Activated CD4-positive, alpha-beta memory T cell treated with anti-CD3 and anti-CD28 coated beads, Interleukin-2, amount 10 ng/mL, durations not matched to agents 7 days and 5 days (primary cell): ENCODE measurements around the gene MAST4. TPM values are rescaled to one million over a fixed set of nuclear protein-coding genes. Genes with fewer than 3 reads are reported as not detected.

Source experiments
- CTCF ChIA-PET: fragments of 350-600 bp; sonication (Branson Sonifier 250); formaldehyde crosslinking; loops from one replicate; lab custom pipeline; 2021; ENCODE audit warnings: antibody characterized with exemption, inconsistent platforms; lab: Charles Lee
- POLR2A ChIA-PET: fragments of 350-600 bp; sonication (Branson Sonifier 250); formaldehyde crosslinking; loops from one replicate; lab custom pipeline; 2021; ENCODE audit warnings: antibody characterized with exemption; lab: Charles Lee
- DNase-seq: peaks from one replicate; pipeline ENCODE4 v3.0.0-alpha.2; 2020
- H3K27ac Mint-ChIP-seq: one replicate; pipeline ENCODE4 v1.8.0; 2021; ENCODE audit warnings: mild to moderate bottlenecking, mixed read lengths
- H3K27me3 Mint-ChIP-seq: one replicate; pipeline ENCODE4 v1.8.0; 2021; ENCODE audit warnings: mixed read lengths
- H3K36me3 Mint-ChIP-seq: one replicate; pipeline ENCODE4 v1.8.0; 2021; ENCODE audit warnings: low read depth, mixed read lengths
- H3K4me1 Mint-ChIP-seq: one replicate; pipeline ENCODE4 v1.8.0; 2021; ENCODE audit warnings: mixed read lengths
- H3K4me3 Mint-ChIP-seq: one replicate; pipeline ENCODE4 v1.8.0; 2021; ENCODE audit warnings: mild to moderate bottlenecking, mixed read lengths
- H3K9me3 Mint-ChIP-seq: one replicate; pipeline ENCODE4 v1.8.0; 2021; ENCODE audit warnings: mixed read lengths
- total RNA-seq, 2 experiments: library from RNA; stranded (reverse); gene quantifications; one replicate each; pipeline ENCODE4 v1.2.3, GENCODE V29; 2021

Gene MAST4
- total RNA-seq, 2 experiments from 2014 or later: 38.0 to 38.3 TPM

- peaks cover 37% of the 10 kb centered on the region for H3K36me3 Mint-ChIP-seq
- ChIA-PET CTCF (interaction anchor here (0.9 to 3.9 kb wide), 2 partner anchors 14 to 25 kb away, joined by 3 to 24 read pairs; no protein-coding TSS in a partner anchor), POLR2A (interaction anchor here (0.9 to 10.1 kb wide), 5 partner anchors 17 to 40 kb away, joined by 3 to 160 read pairs (median 3); no protein-coding TSS in a partner anchor)
- no peak for DNase-seq
- H3K9me3 Mint-ChIP-seq: peaks cover 27% of the 10 kb centered on the region
- no peaks in the 10 kb centered on the region for H3K27me3 Mint-ChIP-seq
- peak overlapping the region; percentile 77 for H3K27ac Mint-ChIP-seq
- H3K4me3 Mint-ChIP-seq: peak overlapping the region; percentile 6
- H3K4me1 Mint-ChIP-seq: peaks cover 53% of the 10 kb centered on the region
Observed at GRCh38 chr5:67181648-67182221, 585.5 kb downstream of the MAST4 start.

- Mint-ChIP-seq H3K36me3 (peaks cover 31% of the 10 kb centered on the region), H3K27ac (peak overlapping the region; percentile 77), H3K4me1 (peaks cover 53% of the 10 kb centered on the region), H3K4me3 (peak overlapping the region; percentile 34), H3K9me3 (peaks cover 21% of the 10 kb centered on the region), H3K27me3 (no peaks in the 10 kb centered on the region)
- DNase-seq: no peak
- ChIA-PET CTCF (interaction anchor here (1.2 kb wide), 1 partner anchor 16 kb away, joined by 3 read pairs; no protein-coding TSS in a partner anchor), POLR2A (interaction anchor here (1.0 to 10.1 kb wide), 4 partner anchors 18 to 39 kb away, joined by 3 to 160 read pairs (median 26); no protein-coding TSS in a partner anchor)
Observed at GRCh38 chr5:67182301-67182790, 586.2 kb downstream of the MAST4 start.

- ChIA-PET POLR2A (interaction anchor here (6.4 to 10.1 kb wide), 2 partner anchors 19 to 23 kb away, joined by 49 to 160 read pairs; no protein-coding TSS in a partner anchor), CTCF (interaction anchor here (1.0 kb wide), 1 partner anchor 25 kb away, joined by 3 read pairs; no protein-coding TSS in a partner anchor)
- H3K9me3 Mint-ChIP-seq: peaks cover 12% of the 10 kb centered on the region
- H3K36me3 Mint-ChIP-seq: peaks cover 24% of the 10 kb centered on the region
- H3K4me1 Mint-ChIP-seq: peaks cover 57% of the 10 kb centered on the region
- no peak overlapping the region for H3K27ac Mint-ChIP-seq
- H3K27me3 Mint-ChIP-seq: no peaks in the 10 kb centered on the region
- no peak for DNase-seq
- no peak overlapping the region for H3K4me3 Mint-ChIP-seq
Observed at GRCh38 chr5:67183859-67184258, 587.7 kb downstream of the MAST4 start.

GRCh38 chr5:67187006-67187715 lies 591.0 kb downstream of the MAST4 start:
- Mint-ChIP-seq H3K27me3 (no peaks in the 10 kb centered on the region), H3K9me3 (peaks cover 2% of the 10 kb centered on the region), H3K4me1 (peaks cover 43% of the 10 kb centered on the region), H3K27ac (peak overlapping the region; percentile 58), H3K36me3 (peaks cover 22% of the 10 kb centered on the region), H3K4me3 (no peak overlapping the region)
- POLR2A ChIA-PET: interaction anchor here (2.5 to 3.1 kb wide), 2 partner anchors 18 to 21 kb away, joined by 41 to 43 read pairs; no protein-coding TSS in a partner anchor
- DNase-seq: no peak
- CTCF ChIA-PET: no interaction called here

- no peak for DNase-seq
- Mint-ChIP-seq H3K4me3 (peak overlapping the region; percentile 6), H3K27ac (peak overlapping the region; percentile 85), H3K9me3 (peaks cover 4% of the 10 kb centered on the region), H3K4me1 (peaks cover 33% of the 10 kb centered on the region), H3K27me3 (no peaks in the 10 kb centered on the region), H3K36me3 (peaks cover 25% of the 10 kb centered on the region)
- POLR2A ChIA-PET: interaction anchor here (1.0 to 3.1 kb wide), 7 partner anchors 9 to 27 kb away, joined by 3 to 43 read pairs (median 5); no protein-coding TSS in a partner anchor
- CTCF ChIA-PET: interaction anchor here (0.7 to 2.3 kb wide), 5 partner anchors 18 to 32 kb away, joined by 3 to 9 read pairs (median 3); no protein-coding TSS in a partner anchor
Observed at GRCh38 chr5:67188274-67189078, 592.3 kb downstream of the MAST4 start.

GRCh38 chr5:67189079-67189354 lies 592.8 kb downstream of the MAST4 start:
- H3K36me3 Mint-ChIP-seq: peaks cover 25% of the 10 kb centered on the region
- H3K27me3 Mint-ChIP-seq: no peaks in the 10 kb centered on the region
- H3K4me3 Mint-ChIP-seq: no peak overlapping the region
- ChIA-PET CTCF (interaction anchor here (0.7 to 2.3 kb wide), 5 partner anchors 9 to 32 kb away, joined by 3 to 9 read pairs (median 4); no protein-coding TSS in a partner anchor), POLR2A (interaction anchor here (1.0 to 3.1 kb wide), 7 partner anchors 9 to 28 kb away, joined by 3 to 43 read pairs (median 5); no protein-coding TSS in a partner anchor)
- no peak for DNase-seq
- peaks cover 4% of the 10 kb centered on the region for H3K9me3 Mint-ChIP-seq
- peaks cover 33% of the 10 kb centered on the region for H3K4me1 Mint-ChIP-seq
- H3K27ac Mint-ChIP-seq: peak overlapping the region; percentile 85

GRCh38 chr5:67189931-67190330 lies 593.7 kb downstream of the MAST4 start:
- no peak for DNase-seq
- Mint-ChIP-seq H3K4me1 (peaks cover 33% of the 10 kb centered on the region), H3K9me3 (peaks cover 4% of the 10 kb centered on the region), H3K27me3 (no peaks in the 10 kb centered on the region), H3K36me3 (peaks cover 25% of the 10 kb centered on the region), H3K27ac (no peak overlapping the region), H3K4me3 (no peak overlapping the region)
- ChIA-PET CTCF (interaction anchor here (0.9 to 2.3 kb wide), 2 partner anchors 10 to 23 kb away, joined by 4 to 9 read pairs; no protein-coding TSS in a partner anchor), POLR2A (interaction anchor here (1.1 to 3.1 kb wide), 4 partner anchors 15 to 29 kb away, joined by 3 to 43 read pairs (median 23); no protein-coding TSS in a partner anchor)

- POLR2A ChIA-PET: interaction anchor here (3.1 kb wide), 1 partner anchor 24 kb away, joined by 41 read pairs; no protein-coding TSS in a partner anchor
- H3K4me3 Mint-ChIP-seq: no peak overlapping the region
- CTCF ChIA-PET: interaction anchor here (1.3 kb wide), 1 partner anchor 16 kb away, joined by 5 read pairs; no protein-coding TSS in a partner anchor
- peaks cover 25% of the 10 kb centered on the region for H3K36me3 Mint-ChIP-seq
- no peaks in the 10 kb centered on the region for H3K27me3 Mint-ChIP-seq
- no peak for DNase-seq
- H3K9me3 Mint-ChIP-seq: peaks cover 5% of the 10 kb centered on the region
- peaks cover 33% of the 10 kb centered on the region for H3K4me1 Mint-ChIP-seq
- no peak overlapping the region for H3K27ac Mint-ChIP-seq
Observed at GRCh38 chr5:67190410-67190809, 594.2 kb downstream of the MAST4 start.

- H3K4me1 Mint-ChIP-seq: peaks cover 35% of the 10 kb centered on the region
- no peak overlapping the region for H3K4me3 Mint-ChIP-seq
- POLR2A ChIA-PET: interaction anchor here (1.6 kb wide), 1 partner anchor 24 kb away, joined by 10 read pairs; no protein-coding TSS in a partner anchor
- no peak for DNase-seq
- H3K36me3 Mint-ChIP-seq: peaks cover 29% of the 10 kb centered on the region
- CTCF ChIA-PET: interaction anchor here (1.3 to 1.4 kb wide), 2 partner anchors 9 to 15 kb away, joined by 3 to 5 read pairs; no protein-coding TSS in a partner anchor
- H3K9me3 Mint-ChIP-seq: peaks cover 8% of the 10 kb centered on the region
- no peak overlapping the region for H3K27ac Mint-ChIP-seq
- no peaks in the 10 kb centered on the region for H3K27me3 Mint-ChIP-seq
Observed at GRCh38 chr5:67190861-67191260, 594.7 kb downstream of the MAST4 start.

- Mint-ChIP-seq H3K9me3 (peaks cover 9% of the 10 kb centered on the region), H3K27me3 (no peaks in the 10 kb centered on the region), H3K27ac (no peak overlapping the region), H3K4me3 (no peak overlapping the region), H3K4me1 (peaks cover 29% of the 10 kb centered on the region), H3K36me3 (peaks cover 22% of the 10 kb centered on the region)
- DNase-seq: no peak
- ChIA-PET CTCF (no interaction called here), POLR2A (interaction anchor here (0.8 kb wide), 1 partner anchor 25 kb away, joined by 4 read pairs; no protein-coding TSS in a partner anchor)
Observed at GRCh38 chr5:67192719-67193438, 596.7 kb downstream of the MAST4 start.

- Mint-ChIP-seq H3K27ac (no peak overlapping the region), H3K4me3 (no peak overlapping the region), H3K36me3 (peaks cover 23% of the 10 kb centered on the region), H3K4me1 (peaks cover 29% of the 10 kb centered on the region), H3K27me3 (no peaks in the 10 kb centered on the region), H3K9me3 (peaks cover 13% of the 10 kb centered on the region)
- ChIA-PET CTCF (no interaction called here), POLR2A (interaction anchor here (0.8 kb wide), 1 partner anchor 26 kb away, joined by 4 read pairs; no protein-coding TSS in a partner anchor)
- no peak for DNase-seq
Observed at GRCh38 chr5:67193439-67193807, 597.2 kb downstream of the MAST4 start.
